ENCODE results near the gene STAB2. TPM values are rescaled to one million over a fixed set of nuclear protein-coding genes. Genes with fewer than 3 reads are reported as not detected.

The STAB2 gene
- total and polyA plus RNA-seq, 2 of the 4 experiments (the other 2 are of a cell fraction) = not detected

DNA sequence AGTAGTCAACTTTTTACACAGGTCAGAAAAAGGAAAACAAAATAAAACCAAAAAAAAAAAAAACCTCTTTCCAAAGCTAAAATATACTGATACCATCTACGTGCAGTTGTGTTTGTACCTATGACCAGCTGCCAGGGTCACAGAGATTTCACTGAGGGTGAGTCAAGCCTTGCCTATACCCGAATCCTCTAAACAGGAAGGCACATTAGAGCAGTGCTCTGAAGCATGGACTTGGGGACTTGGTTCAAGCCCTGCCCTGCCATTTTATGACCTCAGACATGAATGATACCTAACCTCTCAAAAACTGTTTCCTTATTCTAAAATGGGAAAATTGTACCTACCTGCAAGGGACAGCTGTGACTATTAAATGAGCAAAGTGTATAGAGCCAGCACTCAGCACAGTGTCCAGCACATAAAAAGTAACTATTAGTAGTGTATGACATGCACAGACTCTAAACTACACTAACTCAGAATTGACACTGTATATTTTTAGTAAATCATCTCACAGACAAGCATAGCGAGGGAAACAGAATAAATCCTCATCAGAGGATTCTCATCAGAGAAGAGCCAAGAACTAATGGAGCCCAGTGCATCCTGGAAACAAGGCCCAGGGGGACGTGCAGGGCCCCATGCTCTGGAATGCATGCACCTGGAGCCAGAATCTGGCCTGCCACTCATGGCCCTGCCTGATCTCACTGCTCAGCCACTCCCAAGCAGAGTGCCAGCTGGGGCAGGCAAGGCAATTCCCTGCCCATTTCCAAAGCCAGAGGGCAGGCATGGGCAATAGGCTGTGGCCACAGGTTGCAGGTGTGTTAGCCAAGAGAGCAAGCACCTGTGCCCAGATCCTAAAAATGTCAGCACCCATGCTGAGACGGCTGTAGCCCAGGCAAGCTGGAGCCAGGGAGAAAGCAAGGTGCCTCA, 196.9 kb downstream of the STAB2 start:
- ATAC-seq (ENCODE audit: low read depth) = no peak
- intact Hi-C loops (cut with micrococcal nuclease) = no loop called here

More for the DNA sequence above, 196.9 kb downstream of the STAB2 start:
- Histone ChIP-seq H4K8ac (ENCODE audit: low read depth in 2 of 2, low read length in 2 of 2) (no peak overlapping the region), H3K14ac (replicated peaks; ENCODE audit: low read depth, low read length) (no peak overlapping the region), H2BK5ac (ENCODE audit: low read depth, low read length, poor library complexity, severe bottlenecking) (no peak overlapping the region), H3K23ac (ENCODE audit: low read depth, low read length) (no peak overlapping the region), H2BK15ac (ENCODE audit: low read depth, low read length) (no peak overlapping the region), H2AK5ac (ENCODE audit: low read depth, low read length) (no peak overlapping the region), H3K79me1 (ENCODE audit: low read depth in 1 of 2, low read length in 2 of 2) (no peaks in the 10 kb centered on the region; a peak in 1 of 4 replicates), H3K4me3 (ENCODE audit: insufficient read depth, low read depth, low read length) (no peak overlapping the region), H2BK120ac (ENCODE audit: low read depth, low read length) (no peak overlapping the region), H3K4me1 (ENCODE audit: control insufficient read depth, insufficient read depth, low read length) (peaks cover 6% of the 10 kb centered on the region), H3K4me2 (ENCODE audit: low read depth, low read length) (no peak overlapping the region), H4K91ac (ENCODE audit: insufficient read depth, low read depth, low read length) (no peak overlapping the region), H2AFZ (replicated peaks; ENCODE audit: low read length, poor library complexity) (no peak overlapping the region), H2AK9ac (replicated peaks; ENCODE audit: low read depth, low read length, poor library complexity) (no peak overlapping the region), H4K20me1 (ENCODE audit: insufficient read depth, low read length) (no peaks in the 10 kb centered on the region), H3K27ac (ENCODE audit: insufficient read depth, low read length) (no peak overlapping the region), H3K27me3 (ENCODE audit: control insufficient read depth, insufficient read depth, low read length) (no peaks in the 10 kb centered on the region), H2BK20ac (ENCODE audit: low read depth, low read length) (no peak overlapping the region), H3K36me3 (ENCODE audit: control insufficient read depth, insufficient read depth, low read length) (peaks cover 20% of the 10 kb centered on the region), H3K9me3 (ENCODE audit: control insufficient read depth, insufficient read depth, low read length) (no peaks in the 10 kb centered on the region), H3K4ac (ENCODE audit: low read depth, low read length) (no peak overlapping the region), H3K9me1 (ENCODE audit: insufficient read depth, low read length) (peaks cover 10% of the 10 kb centered on the region), H3K56ac (ENCODE audit: extremely low read depth, insufficient read depth, low read length) (no peak overlapping the region), H3K18ac (ENCODE audit: low read depth, low read length) (no peak overlapping the region), H3K9ac (ENCODE audit: low read depth, low read length) (no peak overlapping the region), H4K5ac (ENCODE audit: low read depth, low read length) (no peak overlapping the region)
- dilution Hi-C loops (cut with HindIII; ENCODE audit: low sequenced_read_pairs, unreplicated experiment) (no loop called here), in situ Hi-C loops (cut with MboI; ENCODE audit: low sequenced_read_pairs) (no loop called here)
- ChIA-PET POLR2A (ENCODE audit: unreplicated experiment) (no interaction called here), CTCF (no interaction called here)
- 85% methylated on average over 2 of the region's 5 CpGs; no CpG with 5 or more reads in 1 of the 2 experiments for WGBS, 2 experiments (ENCODE audit: extremely low coverage in 2 of 2, insufficient read length in 1 of 2)
- TF ChIP-seq, protein P1, sequence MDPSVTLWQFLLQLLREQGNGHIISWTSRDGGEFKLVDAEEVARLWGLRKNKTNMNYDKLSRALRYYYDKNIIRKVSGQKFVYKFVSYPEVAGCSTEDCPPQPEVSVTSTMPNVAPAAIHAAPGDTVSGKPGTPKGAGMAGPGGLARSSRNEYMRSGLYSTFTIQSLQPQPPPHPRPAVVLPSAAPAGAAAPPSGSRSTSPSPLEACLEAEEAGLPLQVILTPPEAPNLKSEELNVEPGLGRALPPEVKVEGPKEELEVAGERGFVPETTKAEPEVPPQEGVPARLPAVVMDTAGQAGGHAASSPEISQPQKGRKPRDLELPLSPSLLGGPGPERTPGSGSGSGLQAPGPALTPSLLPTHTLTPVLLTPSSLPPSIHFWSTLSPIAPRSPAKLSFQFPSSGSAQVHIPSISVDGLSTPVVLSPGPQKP (IDR thresholded peaks at IDR 0.05; ENCODE audit: borderline replicate concordance, low read depth, low read length) = no peak
- TF ChIP-seq NFE2L2 (IDR thresholded peaks at IDR 0.05; ENCODE audit: low read depth, low read length) (no peak), FOS (IDR thresholded peaks at IDR 0.05; ENCODE audit: low read depth, low read length) (no peak), RAD21 (IDR thresholded peaks at IDR 0.05; ENCODE audit: low read length) (no peak), MAFK (IDR thresholded peaks at IDR 0.05; ENCODE audit: low read depth, low read length) (no peak), CHD1 (IDR thresholded peaks at IDR 0.05; ENCODE audit: low read depth, low read length) (no peak)
- TF ChIP-seq, protein P2, sequence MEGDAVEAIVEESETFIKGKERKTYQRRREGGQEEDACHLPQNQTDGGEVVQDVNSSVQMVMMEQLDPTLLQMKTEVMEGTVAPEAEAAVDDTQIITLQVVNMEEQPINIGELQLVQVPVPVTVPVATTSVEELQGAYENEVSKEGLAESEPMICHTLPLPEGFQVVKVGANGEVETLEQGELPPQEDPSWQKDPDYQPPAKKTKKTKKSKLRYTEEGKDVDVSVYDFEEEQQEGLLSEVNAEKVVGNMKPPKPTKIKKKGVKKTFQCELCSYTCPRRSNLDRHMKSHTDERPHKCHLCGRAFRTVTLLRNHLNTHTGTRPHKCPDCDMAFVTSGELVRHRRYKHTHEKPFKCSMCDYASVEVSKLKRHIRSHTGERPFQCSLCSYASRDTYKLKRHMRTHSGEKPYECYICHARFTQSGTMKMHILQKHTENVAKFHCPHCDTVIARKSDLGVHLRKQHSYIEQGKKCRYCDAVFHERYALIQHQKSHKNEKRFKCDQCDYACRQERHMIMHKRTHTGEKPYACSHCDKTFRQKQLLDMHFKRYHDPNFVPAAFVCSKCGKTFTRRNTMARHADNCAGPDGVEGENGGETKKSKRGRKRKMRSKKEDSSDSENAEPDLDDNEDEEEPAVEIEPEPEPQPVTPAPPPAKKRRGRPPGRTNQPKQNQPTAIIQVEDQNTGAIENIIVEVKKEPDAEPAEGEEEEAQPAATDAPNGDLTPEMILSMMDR (conservative IDR thresholded peaks at IDR 0.05; ENCODE audit: low read depth, low read length) = no peak
- BruUV-seq (replicated peaks) = no TSS peak
- DNase-seq = no peak
